H9 (cell line): ENCODE measurements around the gene USPL1. TPM values are rescaled to one million over a fixed set of nuclear protein-coding genes. Genes with fewer than 3 reads are reported as not detected.

Experiments
- DNase-seq: peaks from one replicate; pipeline ENCODE4 v3.0.0-alpha.2; 2017
- H2AFZ ChIP-seq: one replicate; pipeline ENCODE4 v1.6.1; 2013; ENCODE audit warnings: mild to moderate bottlenecking, low read length, control low read depth, moderate library complexity
- H2AK5ac ChIP-seq: 2 replicates; pipeline ENCODE4 v1.6.1; 2013; ENCODE audit warnings: low read length, control low read depth, mixed read lengths; ENCODE audit not compliant: insufficient read length
- H2BK120ac ChIP-seq: one replicate; pipeline ENCODE4 v1.6.1; 2013; ENCODE audit warnings: low read depth, mild to moderate bottlenecking, low read length, control low read depth, inconsistent platforms; ENCODE audit not compliant: poor library complexity, severe bottlenecking
- H2BK12ac ChIP-seq: 2 replicates; pipeline ENCODE4 v1.6.1; 2013; ENCODE audit warnings: low read length, control low read depth, mixed read lengths, low read depth; ENCODE audit not compliant: insufficient read length
- H2BK15ac ChIP-seq: 2 replicates; pipeline ENCODE4 v1.6.1; 2013; ENCODE audit warnings: low read depth, low read length, control low read depth
- H2BK20ac ChIP-seq: one replicate; pipeline ENCODE4 v1.6.1; 2013; ENCODE audit warnings: low read depth, mild to moderate bottlenecking, low read length, control low read depth, inconsistent platforms; ENCODE audit not compliant: poor library complexity, severe bottlenecking
- H2BK5ac ChIP-seq: 2 replicates; pipeline ENCODE4 v1.6.1; 2013; ENCODE audit warnings: low read length, control low read depth, mixed read lengths; ENCODE audit not compliant: insufficient read length
- H3K14ac ChIP-seq: 2 replicates; pipeline ENCODE4 v1.6.1; 2013; ENCODE audit warnings: low read length, control low read depth; ENCODE audit not compliant: insufficient read depth
- H3K18ac ChIP-seq: 2 replicates; pipeline ENCODE4 v1.6.1; 2013; ENCODE audit warnings: low read depth, mild to moderate bottlenecking, mixed read lengths, low read length, control low read depth; ENCODE audit not compliant: insufficient read length
- H3K23ac ChIP-seq: 2 replicates; pipeline ENCODE4 v1.6.1; 2013; ENCODE audit warnings: low read length, control low read depth, mixed read lengths, low read depth; ENCODE audit not compliant: insufficient read length
- H3K23me2 ChIP-seq: 2 replicates; pipeline ENCODE4 v1.6.1; 2013; ENCODE audit warnings: low read depth, mild to moderate bottlenecking, mixed read lengths, low read length, control low read depth; ENCODE audit not compliant: insufficient read length, poor library complexity, severe bottlenecking
- H3K27ac ChIP-seq: 2 replicates; pipeline ENCODE4 v1.5.1; 2013; ENCODE audit warnings: low read length, control low read depth, mixed read lengths, low read depth; ENCODE audit not compliant: insufficient read length
- H3K27me3 ChIP-seq: 2 replicates; pipeline ENCODE4 v1.6.1; 2013; ENCODE audit warnings: low read length, control low read depth, inconsistent platforms; ENCODE audit not compliant: insufficient read depth
- H3K4ac ChIP-seq: 2 replicates; pipeline ENCODE4 v1.6.1; 2013; ENCODE audit warnings: low read depth, mild to moderate bottlenecking, control low read depth, inconsistent platforms, low read length, moderate library complexity
- H3K4me1 ChIP-seq: 2 replicates; pipeline ENCODE4 v1.6.1; 2013; ENCODE audit warnings: low read length, control low read depth, inconsistent platforms; ENCODE audit not compliant: insufficient read depth
- H3K4me2 ChIP-seq: 2 replicates; pipeline ENCODE4 v1.6.1; 2013; ENCODE audit warnings: low read length, control low read depth, mixed read lengths; ENCODE audit not compliant: insufficient read length, insufficient read depth
- H3K56ac ChIP-seq: 2 replicates; pipeline ENCODE4 v1.6.1; 2013; ENCODE audit warnings: low read depth, mild to moderate bottlenecking, mixed read lengths, low read length, control low read depth; ENCODE audit not compliant: insufficient read length
- H3K79me1 ChIP-seq: 2 replicates; pipeline ENCODE4 v1.6.1; 2013; ENCODE audit warnings: low read depth, mild to moderate bottlenecking, moderate library complexity, low read length, control low read depth, inconsistent platforms; ENCODE audit not compliant: insufficient read depth, poor library complexity, severe bottlenecking
- H3K79me2 ChIP-seq: 2 replicates; pipeline ENCODE4 v1.6.1; 2013; ENCODE audit warnings: low read length, control low read depth, inconsistent platforms; ENCODE audit not compliant: insufficient read depth
- H3K9ac ChIP-seq: 2 replicates; pipeline ENCODE4 v1.6.1; 2013; ENCODE audit warnings: low read length, control low read depth, mixed read lengths; ENCODE audit not compliant: insufficient read length; ENCODE audit errors: extremely low read depth
- H3K9me3 ChIP-seq: one replicate; pipeline ENCODE4 v1.6.1; 2013; ENCODE audit warnings: low read depth, low read length, inconsistent platforms; ENCODE audit not compliant: control insufficient read depth
- H3T11ph ChIP-seq: one replicate; pipeline ENCODE4 v1.6.1; 2013; ENCODE audit warnings: mild to moderate bottlenecking, low read length, control low read depth, inconsistent platforms
- H4K20me1 ChIP-seq: one replicate; pipeline ENCODE4 v1.6.1; 2013; ENCODE audit not compliant: control insufficient read depth, insufficient read length, insufficient read depth
- H4K5ac ChIP-seq: 2 replicates; pipeline ENCODE4 v1.6.1; 2013; ENCODE audit warnings: low read depth, mild to moderate bottlenecking, mixed read lengths, low read length, control low read depth; ENCODE audit not compliant: insufficient read length
- H4K8ac ChIP-seq: replicated peaks from 2 replicates; pipeline ENCODE4 v1.6.1; 2013; ENCODE audit warnings: low read length, control low read depth, mixed read lengths, low read depth; ENCODE audit not compliant: insufficient read length
- H4K91ac ChIP-seq: 2 replicates; pipeline ENCODE4 v1.6.1; 2013; ENCODE audit warnings: low read depth, mild to moderate bottlenecking, moderate library complexity, mixed read lengths, low read length, control low read depth; ENCODE audit not compliant: insufficient read length
- H3K27ac Mint-ChIP-seq, 3 experiments: 2 replicates in 2 of 3; 3 replicates in 1 of 3; pipeline ENCODE4 v1.8.0; 2020 to 2021; ENCODE audit warnings: mixed read lengths in 3 of 3, mild to moderate bottlenecking in 1 of 3, moderate library complexity in 1 of 3
- H3K27me3 Mint-ChIP-seq: 2 replicates; pipeline ENCODE4 v1.8.0; 2021; ENCODE audit warnings: low read depth, mild to moderate bottlenecking, moderate library complexity, mixed read lengths
- H3K36me3 Mint-ChIP-seq, 3 experiments: 2 replicates in 2 of 3; 3 replicates in 1 of 3; pipeline ENCODE4 v1.8.0; 2020 to 2021; ENCODE audit warnings: low read depth in 3 of 3, mixed read lengths in 3 of 3; ENCODE audit not compliant: insufficient read depth in 1 of 3
- H3K4me1 Mint-ChIP-seq, 2 experiments: 2 replicates each; pipeline ENCODE4 v1.8.0; 2020; ENCODE audit warnings: mixed read lengths in 2 of 2
- H3K4me3 Mint-ChIP-seq, 2 experiments: 2 replicates in 1 of 2; 3 replicates in 1 of 2; pipeline ENCODE4 v1.8.0; 2020 to 2021; ENCODE audit warnings: mild to moderate bottlenecking in 2 of 2, mixed read lengths in 2 of 2, moderate library complexity in 1 of 2
- H3K9me3 Mint-ChIP-seq, 2 experiments: 2 replicates in 1 of 2; 3 replicates in 1 of 2; pipeline ENCODE4 v1.8.0; 2020; ENCODE audit warnings: mild to moderate bottlenecking in 2 of 2, mixed read lengths in 2 of 2, moderate library complexity in 1 of 2
- CTCF ChIP-seq: fragments of 200-600 bp; sonication (generic); conservative IDR thresholded peaks from 3 replicates; pipeline ENCODE4 v1.8.0; 2021; ENCODE audit warnings: antibody characterized with exemption, mild to moderate bottlenecking
- WGBS: extraction: QIAGEN DNeasy Blood & Tissue Kit; methylation state at CpG from one replicate; pipeline ENCODE4 v1.1.7; 2013; ENCODE audit warnings: missing lambda C conversion rate, low lambda C conversion rate, mixed read lengths; ENCODE audit not compliant: insufficient read length; ENCODE audit errors: extremely low coverage; 5-methylcytosine and 5-hydroxymethylcytosine counted together
- total RNA-seq: library from RNA; stranded (reverse); gene quantifications from 2 replicates; pipeline ENCODE4 v1.2.1, GENCODE V29; 2021

Gene USPL1
- total RNA-seq, 1 experiment from 2014 or later: 17.6 TPM

- H3K4ac ChIP-seq: no peak overlapping the region
- no peak overlapping the region for H3K9ac ChIP-seq
- no peak overlapping the region for H2BK20ac ChIP-seq
- Mint-ChIP-seq H3K27ac (no peak overlapping the region), H3K27me3 (no peaks in the 10 kb centered on the region), H3K4me3 (no peak overlapping the region), H3K36me3 (no peaks in the 10 kb centered on the region), H3K9me3 (no peaks in the 10 kb centered on the region), H3K4me1 (peaks cover 3 to 6% of the 10 kb centered on the region in 2 experiments; a peak in 2 of 4 replicates)
- H2BK120ac ChIP-seq: no peak overlapping the region
- no peaks in the 10 kb centered on the region for H3K79me1 ChIP-seq
- H4K91ac ChIP-seq: no peak overlapping the region
- H3K23ac ChIP-seq: no peak overlapping the region
- WGBS: no CpG with 5 or more reads among the region's 3 CpGs
- H4K5ac ChIP-seq: no peak overlapping the region
- H3K56ac ChIP-seq: no peak overlapping the region
- TF ChIP-seq CTCF: no peak
- no peak overlapping the region for H3K4me2 ChIP-seq
- no peaks in the 10 kb centered on the region for H3K79me2 ChIP-seq
- H3K4me1 ChIP-seq: no peaks in the 10 kb centered on the region
- H3K23me2 ChIP-seq: no peaks in the 10 kb centered on the region
- H3T11ph ChIP-seq: no peak overlapping the region
- H2BK15ac ChIP-seq: no peak overlapping the region
- H4K20me1 ChIP-seq: no peaks in the 10 kb centered on the region
- no peak overlapping the region for H2BK5ac ChIP-seq
- H2AK5ac ChIP-seq: no peak overlapping the region
- H2BK12ac ChIP-seq: no peak overlapping the region
- H3K27ac ChIP-seq: no peak overlapping the region
- H3K18ac ChIP-seq: no peak overlapping the region
- DNase-seq: no peak
- no peaks in the 10 kb centered on the region for H3K9me3 ChIP-seq
- H2AFZ ChIP-seq: no peak overlapping the region
- H4K8ac ChIP-seq: no peak overlapping the region
- H3K14ac ChIP-seq: no peak overlapping the region
- no peaks in the 10 kb centered on the region for H3K27me3 ChIP-seq
Observed at GRCh38 chr13:30708541-30708940, 90.8 kb downstream of the USPL1 start.

Other genes starting within 250 kb of the USPL1 start
- gene UBE2L5, start 195.4 kb upstream of the USPL1 start, total RNA-seq: 0.20 TPM in 1 of 2 replicates, not detected in the other
- 682 and 688 TPM in 2 replicates for gene HMGB1, start 152.0 kb upstream of the USPL1 start, total RNA-seq
- not detected in 2 replicates for gene ALOX5AP, start 117.6 kb downstream of the USPL1 start, total RNA-seq